ENCODE results near the gene MRPL34.

The MRPL34 gene

DNA sequence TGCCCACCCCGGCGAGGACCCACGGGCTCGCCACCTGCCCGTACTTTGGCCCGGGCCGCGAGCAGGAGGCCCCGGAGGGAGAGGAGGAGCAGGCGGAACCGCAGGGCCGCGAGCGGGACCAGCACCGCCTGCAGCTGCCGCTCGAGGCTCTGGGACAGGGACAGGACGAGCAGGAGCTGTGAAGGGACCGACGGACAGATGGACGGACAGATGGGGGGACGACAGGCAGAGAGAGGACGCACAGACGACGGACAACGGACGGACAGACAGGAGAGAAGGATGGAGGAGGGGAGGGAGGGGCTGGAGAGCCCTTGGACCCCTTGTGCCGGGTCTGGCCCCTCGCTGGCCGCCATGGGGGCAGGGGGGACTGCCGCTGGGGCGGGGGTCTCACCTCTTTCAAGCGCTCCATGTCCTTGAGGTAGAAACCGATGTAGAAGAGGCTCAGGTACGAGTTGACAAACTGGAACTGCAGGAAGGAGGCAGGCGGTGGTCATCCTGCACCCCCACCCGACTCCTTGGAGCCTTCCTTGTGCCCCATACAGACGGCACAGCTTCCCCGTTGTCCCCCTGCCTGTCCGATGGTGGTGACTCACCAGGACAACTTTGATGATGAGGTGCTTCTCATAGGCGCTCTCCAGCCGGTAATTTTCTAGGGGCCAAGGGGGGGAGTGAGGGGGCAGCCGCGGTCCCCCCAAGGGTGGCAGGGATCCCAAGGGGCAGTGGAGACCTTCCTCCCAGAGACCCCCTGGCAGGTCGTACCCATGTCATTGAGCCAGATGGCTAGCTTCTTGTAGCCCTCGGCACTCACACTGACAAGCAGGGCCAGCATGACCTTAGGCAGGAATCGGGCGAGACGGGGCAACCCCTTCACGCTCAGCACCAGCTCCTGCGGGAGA, 23.9 kb downstream of the MRPL34 start:
- DNase-seq, result no peak

DNA sequence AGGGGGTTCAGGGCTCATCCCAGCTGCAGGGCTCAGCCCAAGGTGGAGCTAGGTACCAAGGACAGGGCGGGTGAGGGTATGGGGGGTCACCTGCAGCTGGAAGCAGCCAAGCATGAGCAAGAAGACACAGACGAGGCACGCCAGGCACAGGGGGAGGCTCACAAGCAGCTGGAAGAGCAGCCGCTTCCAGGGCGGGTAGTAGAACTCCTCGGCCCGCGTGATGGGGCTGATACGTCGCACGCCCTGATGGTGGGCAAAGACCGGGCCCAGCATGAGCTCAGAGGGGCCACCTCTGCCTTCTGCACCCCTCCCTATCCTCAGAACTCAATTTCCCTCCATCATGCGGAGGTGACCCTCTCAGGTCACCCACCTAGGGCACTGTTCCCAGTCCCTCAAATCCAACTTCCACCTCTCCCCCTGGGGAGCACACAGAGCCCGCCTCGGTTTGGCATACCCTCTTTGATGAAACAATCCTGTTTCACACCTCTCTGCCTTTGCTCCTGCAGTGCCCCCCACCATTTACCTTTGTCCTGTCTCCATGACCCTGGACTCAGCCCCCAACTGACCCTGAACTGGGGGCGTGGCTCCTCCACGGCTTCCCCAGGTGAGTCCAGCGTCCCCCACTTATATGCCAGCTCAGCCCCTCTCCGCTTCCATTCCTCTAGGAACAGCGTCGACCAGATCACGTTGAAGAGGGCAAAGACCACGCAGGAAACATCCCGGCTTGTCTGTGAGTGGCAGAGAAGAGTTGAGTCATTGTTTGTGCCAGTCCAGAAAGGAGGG, 24.8 kb downstream of the MRPL34 start:
- no peak for DNase-seq

- no peak for DNase-seq
Observed at GRCh38 chr19:17331045-17331558, 25.4 kb downstream of the MRPL34 start.

DNA sequence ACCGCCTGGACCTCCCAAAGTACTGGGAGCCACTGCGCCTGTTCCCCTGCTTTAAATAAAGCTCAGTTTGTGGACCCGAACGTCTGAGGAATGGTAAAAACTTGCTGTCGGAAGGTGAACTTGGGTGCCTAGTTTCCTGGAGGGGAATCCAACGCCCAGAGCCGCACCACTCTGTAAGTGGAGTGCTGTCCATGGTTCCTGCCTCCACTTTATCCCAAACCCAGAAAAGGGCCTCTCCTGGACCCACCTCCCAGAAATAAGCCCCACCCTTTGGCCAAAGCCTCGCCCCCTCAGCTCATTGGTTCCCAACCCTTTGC, 26.6 kb downstream of the MRPL34 start:
- no peak for DNase-seq

DNA sequence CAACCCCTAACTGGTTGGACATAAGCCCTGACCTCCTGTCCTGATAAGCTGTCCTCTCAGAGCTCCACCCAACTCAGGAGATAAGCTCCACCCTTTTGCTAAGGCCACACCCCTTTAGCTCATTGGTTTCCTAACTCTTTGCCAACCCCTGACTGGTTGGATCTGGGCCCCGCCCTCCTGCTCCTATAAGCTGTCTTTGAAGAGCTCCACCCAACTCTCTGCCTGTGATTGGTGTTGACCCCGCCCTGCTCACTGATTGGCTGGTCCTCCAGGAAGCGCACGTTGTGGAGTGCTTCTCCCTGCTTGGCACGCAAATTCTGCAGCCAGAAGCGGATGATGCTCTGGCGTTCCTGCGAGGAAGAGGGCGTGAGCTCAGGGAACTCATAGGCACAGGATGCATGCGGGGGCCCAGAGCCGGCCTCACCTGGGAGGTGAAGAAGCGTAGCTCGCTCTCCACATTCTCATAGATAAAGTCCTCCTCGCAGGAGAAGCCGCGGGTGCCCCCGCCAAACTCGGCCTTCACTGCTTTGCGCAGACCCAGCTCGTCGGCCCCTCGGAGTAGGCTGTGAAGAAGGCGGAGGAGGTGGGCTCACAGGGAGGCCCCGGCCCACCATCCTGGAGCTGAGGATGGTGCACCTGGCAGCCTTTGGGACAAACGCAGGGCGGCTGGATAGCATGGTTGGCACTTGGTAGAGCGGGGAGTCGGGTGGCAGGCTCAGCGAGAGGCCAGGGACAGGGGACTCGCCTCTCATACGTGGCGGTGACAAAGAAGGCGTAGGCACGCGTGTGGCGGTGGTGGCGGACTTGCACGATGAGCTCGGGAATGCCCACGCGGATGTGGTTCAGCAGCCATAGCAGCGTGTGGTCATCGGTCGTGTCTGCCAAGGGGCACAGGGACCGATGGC, 27.3 kb downstream of the MRPL34 start:
- peak; percentile 49 for DNase-seq

DNA sequence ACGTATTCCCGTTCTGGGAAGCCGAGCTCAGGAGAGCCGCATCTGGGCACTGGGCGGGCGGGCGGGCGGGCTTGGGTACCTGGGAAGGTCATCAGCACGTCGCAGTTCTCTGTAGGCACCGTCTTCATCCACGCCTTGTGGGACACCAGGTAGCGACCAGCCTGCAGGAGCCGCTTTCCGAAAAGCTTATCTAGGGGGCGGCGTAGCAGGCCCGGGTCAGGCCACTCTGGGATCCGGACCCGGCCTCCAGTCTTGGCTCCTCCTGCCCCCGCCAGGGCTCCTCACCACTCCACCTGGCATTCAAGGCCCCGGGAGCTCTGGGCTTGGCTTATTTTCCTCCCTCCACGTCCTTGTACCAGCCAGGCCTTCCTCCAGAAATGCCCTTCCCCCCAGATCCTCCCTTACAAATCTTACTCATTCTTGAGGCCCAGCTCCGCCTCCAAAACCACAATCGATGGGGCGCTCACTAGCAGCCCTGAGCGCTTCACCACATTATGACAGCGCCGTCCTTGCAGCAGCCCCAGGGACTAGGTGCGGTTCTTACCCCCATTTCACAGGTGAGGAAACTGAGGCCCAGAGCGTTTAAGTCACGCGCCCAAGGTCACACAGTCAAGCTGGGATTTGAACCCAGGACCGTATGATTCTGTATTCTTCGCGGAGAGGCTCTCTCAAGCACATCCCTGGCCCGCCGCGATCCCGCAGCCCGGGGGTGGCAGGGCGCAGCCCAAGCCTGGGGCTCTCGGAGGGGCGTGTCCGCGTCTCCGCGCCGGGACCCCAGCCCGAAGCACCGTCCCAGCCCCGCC, 28.1 kb downstream of the MRPL34 start:
- DNase-seq, result peak; percentile 74

DNA sequence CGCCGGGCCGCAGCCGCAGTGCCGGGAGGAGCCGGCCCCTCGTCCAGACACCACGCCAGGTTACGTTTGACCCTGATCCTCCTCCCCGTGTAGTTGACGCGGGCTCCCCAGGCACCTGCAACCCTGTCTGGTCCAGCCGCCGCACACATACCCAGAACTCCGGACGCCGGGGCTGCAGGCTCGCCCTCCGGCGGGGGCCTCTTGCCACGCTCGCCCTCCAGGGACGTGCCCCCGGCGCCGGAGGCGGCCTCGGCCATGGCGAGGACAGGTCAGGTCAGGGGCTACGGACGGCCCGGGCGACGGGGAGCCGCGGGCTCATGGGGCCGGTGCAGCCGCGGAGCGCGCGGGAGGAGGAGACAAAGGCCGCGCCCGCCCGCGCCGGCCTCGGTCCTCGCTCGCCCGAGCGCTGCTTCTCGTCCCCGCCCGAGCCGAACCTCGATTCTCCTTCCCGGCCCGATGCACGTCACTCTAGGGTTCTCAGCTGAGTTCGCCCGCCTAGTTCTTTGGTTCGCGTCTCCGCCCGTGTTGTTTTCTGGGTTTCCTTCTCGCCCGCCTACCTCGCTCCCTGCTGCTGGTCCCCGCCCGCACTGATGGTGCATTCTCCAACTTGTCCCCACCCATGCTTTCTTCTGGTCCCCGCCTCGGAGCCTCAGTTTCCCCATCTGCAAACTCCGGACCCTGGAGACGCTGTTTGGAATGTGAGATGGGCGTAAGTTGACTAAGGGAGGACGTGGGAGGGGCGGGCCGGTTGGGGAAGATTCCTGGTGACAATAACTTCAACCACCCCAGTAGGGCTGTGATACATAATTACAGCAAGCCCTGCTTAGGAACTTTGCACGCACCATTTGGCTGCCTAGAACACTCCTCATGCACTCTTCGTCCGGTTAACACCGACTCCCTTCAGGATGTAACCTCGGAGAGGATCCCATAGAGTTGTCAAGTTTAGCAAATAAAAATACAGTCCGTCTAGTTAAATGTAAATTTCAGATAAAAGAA, 29.0 kb downstream of the MRPL34 start, which contains the start of gene ANO8:
Gene ANO8 (minus strand): TSS at position 442 of the 996 bp plus-strand sequence. CDS start 185 bp downstream, at position 257.
- DNase-seq, result peak; percentile 99

- DNase-seq, result no peak
Observed at GRCh38 chr19:17335575-17335974, 29.9 kb downstream of the MRPL34 start.

DNA sequence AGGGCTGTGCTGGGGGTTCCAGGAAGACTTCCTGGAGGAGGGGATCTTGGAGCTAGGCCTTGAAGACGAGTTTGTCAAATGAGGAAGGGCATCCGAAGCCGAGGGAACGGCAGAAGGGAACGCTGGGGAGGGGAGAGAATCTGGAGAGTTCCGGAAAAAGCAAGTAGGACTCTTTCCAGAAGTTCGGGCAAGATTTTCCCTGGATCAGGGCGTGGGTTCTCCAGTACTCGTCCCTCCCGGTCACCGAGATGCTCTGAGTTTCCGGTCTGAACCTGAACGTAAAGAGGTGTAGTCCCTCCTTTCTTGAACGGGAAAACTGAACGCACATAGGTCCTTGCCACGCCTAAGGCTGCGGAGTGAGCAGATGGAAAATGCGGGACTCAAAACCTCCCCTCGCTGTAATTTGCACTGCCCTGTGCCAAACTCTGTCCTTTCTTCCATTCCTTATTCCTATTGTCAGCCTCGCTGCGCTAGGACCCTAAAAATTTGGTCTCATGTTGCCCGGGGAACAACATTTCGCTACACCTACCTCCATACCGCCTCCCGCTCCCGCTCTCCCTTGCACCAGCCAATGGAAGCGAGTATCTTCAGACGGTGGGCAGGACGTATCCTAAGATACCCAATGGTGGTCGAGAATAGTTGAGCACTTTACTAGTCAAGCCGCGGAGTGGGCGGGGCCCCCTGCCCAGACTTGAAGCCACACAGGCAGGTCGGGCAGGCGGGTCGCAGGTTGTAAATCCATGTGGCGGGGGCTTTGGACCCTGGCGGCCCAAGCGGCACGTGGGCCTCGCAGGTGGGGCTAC, 31.4 kb downstream of the MRPL34 start, which contains the start of gene GTPBP3:
Gene GTPBP3 (plus strand): TSS at position 682 of the 803 bp plus-strand sequence. CDS start 59 bp downstream, at position 741.
- DNase-seq, result peak; percentile 98

DNA sequence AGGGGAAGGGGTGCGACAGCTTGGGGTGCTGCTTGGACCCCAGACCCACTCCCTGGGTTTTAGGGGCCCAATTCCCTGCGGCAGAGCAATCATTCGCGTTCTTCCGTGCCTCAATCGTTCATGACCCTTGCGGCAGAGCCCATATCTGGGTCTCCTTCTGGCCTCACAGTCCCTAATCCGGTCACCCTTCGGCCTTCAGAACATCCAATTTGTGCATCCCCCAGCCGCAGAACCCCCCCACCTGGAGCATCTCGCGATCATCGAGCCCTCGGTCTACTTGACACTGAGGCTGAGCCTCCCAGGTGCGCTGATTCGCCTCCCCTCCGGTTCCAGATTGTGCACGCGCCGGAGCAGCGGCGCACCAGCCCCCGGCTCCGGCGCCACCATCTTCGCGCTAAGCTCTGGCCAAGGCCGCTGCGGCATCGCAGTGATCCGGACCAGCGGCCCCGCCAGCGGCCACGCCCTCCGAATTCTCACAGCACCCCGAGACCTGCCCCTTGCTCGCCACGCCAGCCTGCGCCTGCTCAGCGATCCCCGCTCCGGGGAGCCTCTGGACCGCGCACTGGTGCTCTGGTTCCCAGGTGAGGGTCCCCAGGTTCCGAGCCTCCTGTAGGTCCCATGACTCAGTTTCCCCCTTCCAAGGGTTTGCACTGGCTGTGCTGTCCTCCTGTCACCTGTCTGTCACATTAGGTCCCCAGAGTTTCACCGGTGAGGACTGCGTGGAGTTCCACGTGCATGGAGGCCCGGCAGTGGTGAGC, 32.2 kb downstream of the MRPL34 start:
- peak; percentile 31 for DNase-seq

DNA sequence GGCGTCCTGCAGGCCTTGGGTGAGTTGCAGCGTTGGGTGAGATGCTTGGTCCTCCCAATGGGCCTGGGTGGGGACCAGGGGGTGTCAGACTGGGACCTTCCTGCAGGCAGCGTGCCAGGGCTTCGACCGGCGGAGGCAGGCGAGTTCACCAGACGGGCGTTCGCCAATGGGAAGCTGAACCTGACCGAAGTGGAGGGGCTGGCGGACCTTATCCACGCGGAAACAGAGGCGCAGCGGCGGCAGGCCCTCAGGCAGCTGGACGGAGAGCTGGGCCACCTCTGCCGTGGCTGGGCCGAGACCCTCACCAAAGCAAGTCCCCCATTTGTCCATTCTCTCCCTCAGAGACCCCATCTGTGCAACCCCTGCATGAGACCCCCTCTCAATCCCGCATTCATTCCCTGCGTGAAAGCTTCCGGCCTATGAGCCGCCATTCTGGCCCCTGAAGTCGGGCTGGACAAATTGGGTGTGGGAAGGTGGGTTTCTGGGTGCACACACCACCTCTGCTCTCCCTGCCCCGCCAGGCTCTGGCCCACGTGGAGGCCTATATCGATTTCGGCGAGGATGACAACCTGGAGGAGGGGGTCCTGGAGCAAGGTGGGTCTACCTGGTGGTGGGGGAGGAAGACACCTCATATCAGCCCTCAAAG, 32.9 kb downstream of the MRPL34 start:
- DNase-seq, result no peak

GRCh38 chr19:17339088-17339741, 33.5 kb downstream of the MRPL34 start:
- DNase-seq, result peak; percentile 36

GRCh38 chr19:17340302-17340870, 34.7 kb downstream of the MRPL34 start:
- DNase-seq, result no peak

- DNase-seq, result no peak
Observed at GRCh38 chr19:17340871-17341357, 35.2 kb downstream of the MRPL34 start.

GRCh38 chr19:17341386-17341785, 35.7 kb downstream of the MRPL34 start:
- DNase-seq, result no peak

GRCh38 chr19:17341845-17342244, 36.2 kb downstream of the MRPL34 start:
- no peak for DNase-seq

- DNase-seq, result peak; percentile 78
Observed at GRCh38 chr19:17346109-17346671, 40.5 kb downstream of the MRPL34 start.
